ENCODE measurements around the gene PROK1. TPM values are rescaled to one million over a fixed set of nuclear protein-coding genes. Genes with fewer than 3 reads are reported as not detected.
"Not testable (repeated sequence)": the region's sequence is repeated elsewhere in the genome, so short reads cannot be mapped to it uniquely, and the experiment has no call there.

Gene PROK1
- total RNA-seq, 2 experiments from 2014 or later, result not detected

DNA sequence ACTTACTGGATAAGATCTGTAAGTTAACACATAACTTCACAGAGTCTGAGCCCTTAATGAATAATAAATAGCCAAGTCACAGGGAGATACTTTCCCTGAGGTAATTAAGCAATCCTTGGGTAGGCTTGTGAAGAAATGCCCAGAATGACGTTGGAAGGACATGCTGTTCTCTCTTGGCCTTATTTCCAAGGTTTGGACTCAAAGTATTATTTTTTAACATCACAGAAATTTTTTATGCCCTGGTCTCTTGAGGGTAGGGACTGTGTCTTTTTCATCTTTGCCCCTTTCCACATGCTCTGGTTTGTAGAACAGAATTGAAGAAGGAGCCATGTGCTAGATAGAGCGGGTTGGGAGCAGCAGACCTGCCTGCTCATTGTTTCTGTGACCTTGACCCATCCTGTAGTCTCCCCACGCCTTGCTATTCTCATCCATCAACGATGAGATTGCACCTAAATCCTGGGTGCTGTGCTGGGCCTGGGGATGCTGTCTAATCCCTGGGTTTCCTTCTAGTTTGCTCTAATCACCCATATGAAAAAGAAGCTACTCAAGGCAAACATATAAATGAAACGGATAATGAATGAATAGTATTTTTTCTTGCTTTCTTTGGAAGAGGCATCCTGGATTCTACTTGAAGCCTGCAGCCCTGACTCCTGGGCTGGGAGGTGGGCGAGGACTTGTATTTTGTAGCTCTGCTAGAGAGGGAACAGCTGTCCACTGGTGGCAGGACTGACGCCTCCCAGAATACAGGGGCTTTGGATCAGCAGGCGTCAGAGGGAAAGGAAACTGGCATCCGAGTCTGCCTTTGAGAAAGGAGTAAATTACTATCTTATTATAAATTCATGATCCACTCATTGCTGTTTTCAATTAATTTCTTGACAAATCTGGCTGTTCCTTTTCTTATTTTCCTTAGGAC lies 26.0 kb upstream of the PROK1 start:
- Mint-ChIP-seq H3K27ac (no peak overlapping the region), H3K4me3 (no peak overlapping the region), H3K36me3 (no peaks in the 10 kb centered on the region), H3K27me3 (no peaks in the 10 kb centered on the region), H3K4me1 (no peaks in the 10 kb centered on the region), H3K9me3 (no peaks in the 10 kb centered on the region)
- DNase-seq, result no peak

DNA sequence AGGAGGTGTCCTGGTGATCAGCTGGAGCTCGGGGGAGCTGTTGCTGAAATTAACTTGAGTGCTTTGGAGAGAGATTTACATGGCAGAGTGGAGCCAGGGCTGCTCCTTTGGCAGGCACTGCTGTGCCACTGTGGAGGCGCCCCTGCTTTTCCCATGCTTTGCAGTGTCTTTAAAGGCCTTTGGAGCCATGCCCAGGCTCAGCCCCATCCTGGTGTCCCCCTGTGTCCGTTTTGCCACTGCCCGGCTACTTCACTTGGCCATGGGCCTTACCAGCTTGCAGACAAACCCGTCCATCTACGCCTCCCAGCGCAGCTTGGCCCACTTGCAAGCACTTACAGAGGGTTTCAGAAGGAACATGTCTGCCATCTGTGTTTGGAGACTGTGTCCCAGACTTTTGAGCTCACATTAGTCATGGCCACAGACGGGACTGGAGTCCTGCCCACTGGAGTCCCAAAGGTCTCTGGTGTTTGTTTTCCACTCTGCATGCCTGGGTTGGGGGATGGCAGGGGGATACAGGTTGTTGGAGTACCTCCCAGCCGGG lies 25.3 kb upstream of the PROK1 start:
- Mint-ChIP-seq H3K9me3 (no peaks in the 10 kb centered on the region), H3K4me3 (no peak overlapping the region), H3K4me1 (no peaks in the 10 kb centered on the region), H3K36me3 (no peaks in the 10 kb centered on the region), H3K27ac (no peak overlapping the region), H3K27me3 (no peaks in the 10 kb centered on the region)
- DNase-seq, result no peak

DNA sequence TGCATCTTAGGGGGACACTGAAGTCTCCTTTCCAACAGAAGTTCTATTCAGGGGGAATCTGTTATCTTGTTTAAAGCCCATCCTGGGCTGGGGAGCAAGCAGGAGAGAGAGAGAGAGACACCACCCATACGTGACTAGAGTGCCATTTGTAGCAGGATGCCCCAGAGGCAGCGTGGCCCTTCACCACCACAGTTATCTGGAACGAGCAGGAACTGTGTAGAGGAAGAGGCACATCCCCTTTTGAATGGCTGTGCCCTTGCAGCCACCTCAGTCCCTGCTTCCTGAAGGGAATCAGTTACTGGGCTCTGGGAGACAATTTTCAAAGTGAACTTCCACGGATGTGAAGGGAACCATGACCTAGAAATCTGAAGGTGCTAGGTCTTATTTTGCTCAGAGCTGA lies 24.1 kb upstream of the PROK1 start:
- no peak for DNase-seq

DNA sequence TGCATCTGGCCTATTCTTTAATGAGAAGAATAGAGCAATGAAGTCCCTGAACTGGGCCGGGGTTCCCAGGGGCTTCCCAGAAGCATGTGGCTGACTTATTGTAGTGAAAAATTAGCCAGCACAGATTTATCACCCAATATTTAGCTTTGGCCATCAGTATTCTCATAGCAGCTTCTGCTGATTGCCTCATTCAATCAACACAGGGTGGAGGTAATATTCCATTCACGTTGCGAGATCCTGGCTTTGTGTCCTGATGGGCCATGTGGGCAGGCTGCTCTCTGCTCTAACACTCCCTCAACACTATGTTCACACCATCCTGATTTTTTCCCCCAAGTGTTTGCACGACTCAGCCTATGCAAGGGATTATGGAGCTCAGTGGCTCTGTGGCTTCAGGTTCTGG lies 22.0 kb upstream of the PROK1 start:
- H3K4me3 Mint-ChIP-seq, result no peak overlapping the region
- peaks cover 4% of the 10 kb centered on the region for H3K27me3 Mint-ChIP-seq
- no peaks in the 10 kb centered on the region for H3K36me3 Mint-ChIP-seq
- no peak overlapping the region for H3K27ac Mint-ChIP-seq
- no peak for DNase-seq
- no peaks in the 10 kb centered on the region for H3K4me1 Mint-ChIP-seq
- no peaks in the 10 kb centered on the region for H3K9me3 Mint-ChIP-seq

More for the DNA sequence above, 24.1 kb upstream of the PROK1 start:
- Mint-ChIP-seq H3K36me3 (no peaks in the 10 kb centered on the region), H3K27ac (no peak overlapping the region), H3K9me3 (no peaks in the 10 kb centered on the region), H3K4me3 (no peak overlapping the region), H3K4me1 (no peaks in the 10 kb centered on the region), H3K27me3 (peaks cover 4% of the 10 kb centered on the region)

DNA sequence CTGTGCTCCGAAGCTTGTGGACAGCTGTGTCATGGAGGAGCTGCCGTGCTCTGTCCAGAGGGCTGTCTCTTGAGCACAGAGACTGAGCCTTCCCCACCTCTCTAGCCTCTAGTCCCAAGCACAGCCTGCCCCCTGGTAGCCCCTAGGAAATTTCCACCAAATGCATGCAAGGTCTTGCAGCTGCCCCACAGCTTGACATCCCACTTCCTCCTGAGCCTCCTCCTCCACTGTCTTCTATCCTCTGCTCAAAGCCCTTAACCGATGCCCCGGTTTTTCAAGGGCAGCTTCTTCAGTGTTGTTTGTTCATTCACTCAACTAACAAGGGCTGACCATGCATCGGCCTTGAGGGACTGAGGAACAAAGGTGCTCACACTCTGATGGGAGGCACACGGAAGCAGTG lies 20.6 kb upstream of the PROK1 start:
- no peaks in the 10 kb centered on the region for H3K4me1 Mint-ChIP-seq
- no peak for DNase-seq
- no peaks in the 10 kb centered on the region for H3K9me3 Mint-ChIP-seq
- peaks cover 4% of the 10 kb centered on the region for H3K27me3 Mint-ChIP-seq
- H3K27ac Mint-ChIP-seq, result no peak overlapping the region
- H3K4me3 Mint-ChIP-seq, result no peak overlapping the region
- no peaks in the 10 kb centered on the region for H3K36me3 Mint-ChIP-seq

DNA sequence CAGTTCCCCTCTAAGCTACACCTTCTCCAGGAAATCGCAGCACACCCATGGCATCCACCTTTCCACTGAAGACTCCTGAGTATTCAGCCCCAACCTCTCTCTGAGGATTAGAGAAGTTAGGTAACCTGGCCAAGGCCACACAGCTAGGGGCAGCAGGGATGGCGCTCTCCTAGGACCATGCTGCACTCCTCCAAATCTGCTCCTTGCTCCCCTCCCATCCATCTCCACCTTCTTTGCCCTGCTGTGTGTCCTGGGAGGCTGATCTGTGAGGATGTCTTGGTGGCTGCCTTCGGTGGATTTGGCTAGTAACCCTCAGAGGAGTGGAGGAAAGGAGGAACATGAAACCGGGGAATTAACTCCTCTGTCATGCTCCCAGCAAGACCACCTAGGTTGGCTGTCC lies 20.0 kb upstream of the PROK1 start:
- H3K36me3 Mint-ChIP-seq, result no peaks in the 10 kb centered on the region
- H3K27me3 Mint-ChIP-seq, result peaks cover 4% of the 10 kb centered on the region
- H3K27ac Mint-ChIP-seq, result no peak overlapping the region
- no peaks in the 10 kb centered on the region for H3K9me3 Mint-ChIP-seq
- H3K4me1 Mint-ChIP-seq, result no peaks in the 10 kb centered on the region
- no peak overlapping the region for H3K4me3 Mint-ChIP-seq
- DNase-seq, result no peak

DNA sequence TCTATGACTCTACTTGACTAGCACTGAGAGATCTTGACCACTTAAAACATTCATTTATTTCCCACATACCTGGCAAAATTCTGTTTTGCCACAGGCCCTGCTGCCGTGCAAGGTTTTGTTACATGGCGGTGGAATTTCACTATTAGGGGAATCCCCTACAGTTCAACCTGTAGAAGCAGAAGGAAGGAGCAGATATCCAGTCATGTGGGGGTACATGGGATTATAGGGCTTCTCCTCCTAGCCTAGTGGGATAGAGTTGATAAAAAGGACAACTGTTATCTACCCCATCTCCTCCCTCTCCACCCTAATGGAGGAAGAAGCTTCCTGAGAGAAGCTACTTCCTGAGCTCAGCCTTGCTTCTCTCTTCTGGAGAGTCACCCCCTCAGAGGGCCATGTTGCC lies 17.7 kb upstream of the PROK1 start:
- H3K27me3 Mint-ChIP-seq, result peaks cover 4% of the 10 kb centered on the region
- H3K27ac Mint-ChIP-seq, result no peak overlapping the region
- no peaks in the 10 kb centered on the region for H3K36me3 Mint-ChIP-seq
- no peak overlapping the region for H3K4me3 Mint-ChIP-seq
- no peaks in the 10 kb centered on the region for H3K9me3 Mint-ChIP-seq
- no peaks in the 10 kb centered on the region for H3K4me1 Mint-ChIP-seq
- no peak for DNase-seq

DNA sequence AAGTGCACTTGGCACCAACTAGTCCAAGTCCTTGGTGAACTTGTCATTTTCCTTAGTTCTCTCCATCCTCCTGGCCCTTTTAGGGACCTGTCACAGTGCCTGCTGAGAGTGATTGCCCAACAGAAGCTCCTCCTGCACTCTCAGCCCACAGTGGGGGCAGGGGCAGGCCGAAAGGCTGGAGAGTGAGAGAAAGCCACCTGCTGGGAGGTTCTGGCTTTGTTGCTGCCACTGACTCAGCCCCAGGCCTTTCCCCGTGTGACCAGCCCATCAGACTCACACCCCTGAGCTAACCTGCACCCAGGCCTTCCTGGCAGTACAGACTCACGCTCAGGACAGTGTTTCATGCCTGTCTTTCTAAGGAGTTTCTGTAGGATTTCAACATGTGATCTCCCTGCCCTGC lies 17.1 kb upstream of the PROK1 start:
- Mint-ChIP-seq H3K9me3 (no peaks in the 10 kb centered on the region), H3K36me3 (no peaks in the 10 kb centered on the region), H3K27me3 (peaks cover 4% of the 10 kb centered on the region), H3K4me1 (no peaks in the 10 kb centered on the region), H3K4me3 (no peak overlapping the region), H3K27ac (no peak overlapping the region)
- DNase-seq, result peak; percentile 9

DNA sequence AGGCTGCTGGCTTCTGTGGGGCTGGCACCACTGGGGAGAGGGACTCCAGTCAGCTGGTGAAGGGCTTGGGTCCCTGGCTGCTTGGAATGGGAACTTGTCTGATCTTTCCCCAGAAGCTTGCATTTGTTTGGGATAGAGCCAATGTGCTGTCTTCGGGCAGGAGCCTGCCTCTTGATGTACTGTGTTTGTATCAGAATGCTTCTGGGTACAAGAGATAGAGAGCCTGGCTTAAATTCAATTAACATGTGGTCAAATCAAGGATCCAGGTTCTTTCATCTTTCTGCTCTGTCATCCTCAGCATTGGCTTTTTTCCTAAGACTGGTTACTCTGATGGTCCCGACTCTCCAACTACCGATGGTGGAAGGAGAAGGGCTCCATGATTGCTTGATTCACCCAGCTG lies 16.0 kb upstream of the PROK1 start:
- peaks cover 4% of the 10 kb centered on the region for H3K27me3 Mint-ChIP-seq
- no peaks in the 10 kb centered on the region for H3K9me3 Mint-ChIP-seq
- H3K4me3 Mint-ChIP-seq, result no peak overlapping the region
- H3K27ac Mint-ChIP-seq, result no peak overlapping the region
- H3K4me1 Mint-ChIP-seq, result no peaks in the 10 kb centered on the region
- no peak for DNase-seq
- H3K36me3 Mint-ChIP-seq, result no peaks in the 10 kb centered on the region

DNA sequence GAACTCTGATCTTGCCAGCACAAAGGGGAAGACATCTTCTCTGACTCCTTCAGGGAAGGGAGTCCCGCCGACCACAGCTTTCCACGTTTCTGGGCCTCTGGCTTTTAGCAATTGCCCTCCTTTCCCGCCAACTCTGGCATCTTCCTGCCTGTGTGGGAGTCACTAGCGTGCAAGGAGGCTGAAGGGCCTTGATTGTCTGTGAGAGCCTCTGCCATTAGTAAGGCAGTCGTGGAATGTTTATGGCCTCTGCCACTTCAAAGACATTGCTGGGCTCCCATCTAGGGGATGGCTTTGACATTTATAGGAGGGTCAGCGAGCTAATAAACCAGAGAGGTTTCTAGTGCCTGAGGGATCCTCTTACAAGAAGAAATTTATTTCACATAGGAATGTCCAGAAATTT lies 14.3 kb upstream of the PROK1 start:
- Mint-ChIP-seq H3K27me3 (peaks cover 1% of the 10 kb centered on the region), H3K9me3 (no peaks in the 10 kb centered on the region), H3K27ac (no peak overlapping the region), H3K4me3 (no peak overlapping the region), H3K4me1 (no peaks in the 10 kb centered on the region), H3K36me3 (no peaks in the 10 kb centered on the region)
- DNase-seq, result no peak

DNA sequence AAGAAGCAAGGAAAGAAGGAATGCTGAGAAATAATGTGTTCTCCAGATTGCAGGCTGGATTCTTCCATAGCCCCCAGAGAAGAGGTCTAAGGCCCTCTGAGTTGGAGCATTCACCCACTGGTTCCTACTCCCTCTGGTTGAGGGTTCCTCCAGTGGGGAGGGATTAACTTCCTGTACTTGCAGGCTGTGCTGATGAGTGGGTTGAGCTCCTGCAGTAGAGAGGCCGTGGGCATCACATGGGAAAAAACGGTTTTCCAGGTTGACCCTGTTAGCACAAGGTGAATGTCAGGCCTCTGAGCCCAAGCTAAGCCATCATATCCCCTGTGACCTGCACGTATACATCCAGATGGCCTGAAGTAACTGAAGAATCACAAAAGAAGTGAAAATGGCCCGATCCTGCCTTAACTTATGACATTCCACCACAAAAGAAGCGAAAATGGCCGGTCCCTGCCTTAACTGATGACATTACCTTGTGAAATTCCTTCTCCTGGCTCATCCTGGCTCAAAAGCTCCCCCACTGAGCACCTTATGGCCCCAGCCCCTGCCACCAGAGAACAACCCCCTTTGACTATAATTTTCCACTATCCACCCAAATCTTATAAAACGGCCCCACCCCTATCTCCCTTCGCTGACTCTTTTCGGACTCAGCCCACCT lies 13.2 kb upstream of the PROK1 start:
- not testable (repeated sequence) for H3K27me3 Mint-ChIP-seq, H3K36me3 Mint-ChIP-seq, H3K4me1 Mint-ChIP-seq, H3K4me3 Mint-ChIP-seq, H3K9me3 Mint-ChIP-seq, H3K27ac Mint-ChIP-seq, DNase-seq

DNA sequence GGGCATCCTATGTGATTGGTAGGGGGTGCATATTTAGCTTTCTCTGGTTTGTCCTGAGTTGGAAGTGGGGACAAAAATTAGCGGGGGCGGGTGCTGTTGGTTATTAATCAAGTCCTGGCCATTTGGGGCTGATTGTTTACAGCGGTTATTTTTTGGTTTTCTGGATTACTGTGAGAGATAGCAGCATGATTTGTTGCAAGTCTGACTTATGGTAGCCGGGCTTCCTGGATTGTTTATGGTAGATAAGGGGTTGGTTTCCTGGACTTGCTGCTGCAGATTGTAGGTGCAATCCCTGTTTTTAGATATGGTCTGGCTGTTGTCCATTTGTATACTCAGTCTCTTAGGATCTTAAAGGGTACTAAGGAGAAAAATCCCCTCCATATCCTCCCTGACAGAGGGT lies 12.1 kb upstream of the PROK1 start:
- Mint-ChIP-seq H3K27ac (no peak overlapping the region), H3K4me3 (no peak overlapping the region), H3K36me3 (no peaks in the 10 kb centered on the region), H3K27me3 (no peaks in the 10 kb centered on the region), H3K4me1 (no peaks in the 10 kb centered on the region), H3K9me3 (no peaks in the 10 kb centered on the region)
- DNase-seq, result no peak

DNA sequence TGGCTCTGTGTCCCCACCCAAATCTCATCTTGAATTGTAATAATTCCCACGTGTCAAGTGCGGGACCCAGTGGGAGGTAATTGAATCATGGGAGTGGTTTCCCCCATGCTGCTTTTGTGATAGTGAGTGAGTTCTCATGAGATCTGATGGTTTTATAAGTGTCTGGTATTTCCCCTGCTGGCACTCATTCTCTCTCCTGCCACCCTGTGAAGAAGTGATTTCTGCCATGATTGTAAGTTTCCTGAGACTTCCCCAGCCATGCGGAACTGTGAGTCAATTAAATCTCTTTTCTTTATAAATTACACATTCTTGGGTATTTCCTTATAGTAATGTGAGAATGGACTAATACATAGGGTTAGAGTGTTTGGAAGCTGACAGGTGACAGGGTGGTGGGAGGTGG lies 11.1 kb upstream of the PROK1 start:
- not testable (repeated sequence) for H3K36me3 Mint-ChIP-seq, H3K4me1 Mint-ChIP-seq, H3K27me3 Mint-ChIP-seq, H3K4me3 Mint-ChIP-seq, H3K27ac Mint-ChIP-seq, H3K9me3 Mint-ChIP-seq, DNase-seq

DNA sequence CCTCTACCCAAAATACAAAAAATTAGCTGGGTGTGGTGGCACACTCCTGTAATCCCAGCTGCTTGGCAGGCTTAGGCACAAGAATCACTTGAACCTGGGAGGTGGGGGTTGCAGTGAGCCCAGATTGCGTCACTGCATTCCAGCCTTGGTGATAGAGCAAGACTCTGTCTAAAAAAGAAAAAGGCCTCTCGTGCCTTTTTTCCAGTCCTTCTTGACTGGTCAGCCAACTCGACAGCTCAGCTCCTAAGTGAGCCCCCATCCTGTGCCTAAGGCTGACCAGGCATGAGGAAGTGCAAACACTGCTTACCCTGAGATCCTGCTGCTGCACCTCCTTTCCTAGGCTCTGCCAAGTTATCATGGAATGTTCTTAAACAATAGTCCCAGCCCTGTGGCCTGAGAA lies 10.1 kb upstream of the PROK1 start:
- Mint-ChIP-seq H3K27ac (no peak overlapping the region), H3K36me3 (no peaks in the 10 kb centered on the region), H3K27me3 (no peaks in the 10 kb centered on the region), H3K9me3 (no peaks in the 10 kb centered on the region), H3K4me3 (no peak overlapping the region), H3K4me1 (peaks cover 1% of the 10 kb centered on the region)
- DNase-seq, result no peak

DNA sequence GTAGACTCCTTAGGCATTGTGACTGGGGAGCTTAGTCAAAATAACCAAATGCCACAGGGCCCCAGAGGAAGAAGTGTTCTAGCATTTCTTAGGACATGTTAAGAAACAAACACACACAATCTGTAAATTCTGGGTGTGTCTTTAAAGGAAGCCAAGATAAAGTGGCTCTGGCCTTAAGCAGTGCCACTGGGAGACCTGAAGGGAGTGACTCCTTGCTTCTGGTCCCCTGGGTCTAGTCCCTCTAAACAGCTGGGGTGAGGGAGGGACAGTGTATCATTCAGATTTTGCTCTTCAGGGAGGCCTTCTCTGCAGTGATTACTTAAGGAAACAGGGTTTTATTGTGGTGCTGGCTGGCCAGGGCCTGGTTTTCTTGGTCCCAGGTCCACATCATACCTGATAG lies 9.1 kb upstream of the PROK1 start:
- H3K36me3 Mint-ChIP-seq, result no peaks in the 10 kb centered on the region

DNA sequence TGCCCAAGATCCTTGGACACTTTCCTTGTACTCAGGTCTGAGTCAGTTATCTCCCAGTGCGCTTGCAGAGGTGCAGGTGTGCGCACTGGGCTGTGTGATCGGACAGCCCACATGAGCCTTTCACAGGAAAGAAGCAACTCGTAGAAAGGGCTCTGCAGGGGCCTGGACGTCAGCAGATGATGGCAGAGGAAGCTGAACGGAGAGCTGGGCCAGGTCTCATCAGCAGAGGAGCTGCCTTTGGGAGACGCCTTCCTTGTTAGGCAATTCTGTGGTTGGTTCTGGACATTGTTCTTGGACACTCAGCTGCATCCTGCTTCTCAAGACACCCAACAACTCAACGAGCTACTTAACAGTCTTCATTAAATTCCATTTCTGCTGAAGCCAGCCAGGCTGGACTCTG lies 7.5 kb upstream of the PROK1 start:
- no peak for DNase-seq
- peaks cover 1% of the 10 kb centered on the region for H3K4me1 Mint-ChIP-seq
- H3K36me3 Mint-ChIP-seq, result no peaks in the 10 kb centered on the region
- H3K9me3 Mint-ChIP-seq, result no peaks in the 10 kb centered on the region
- H3K4me3 Mint-ChIP-seq, result no peak overlapping the region
- H3K27me3 Mint-ChIP-seq, result no peaks in the 10 kb centered on the region
- no peak overlapping the region for H3K27ac Mint-ChIP-seq

More for the DNA sequence above, 9.1 kb upstream of the PROK1 start:
- Mint-ChIP-seq H3K4me3 (no peak overlapping the region), H3K9me3 (no peaks in the 10 kb centered on the region), H3K27me3 (no peaks in the 10 kb centered on the region), H3K4me1 (peaks cover 1% of the 10 kb centered on the region), H3K27ac (no peak overlapping the region)
- DNase-seq, result no peak
